Retinal pigment epithelial cell (primary cell): ENCODE measurements around the gene ADAMTS17.

Experiments used
- DNase-seq: peaks from one replicate; pipeline ENCODE4 v3.0.0-alpha.2; 2010; ENCODE audit warnings: low read depth
- H3K4me3 ChIP-seq: 2 replicates; pipeline ENCODE4 v1.5.1; 2011; ENCODE audit warnings: mild to moderate bottlenecking, low read length, control low read depth, moderate library complexity
- TF ChIP-seq, protein P1 (sequence below): conservative IDR thresholded peaks from 2 replicates; pipeline ENCODE4 v1.5.1; 2011; ENCODE audit warnings: low read depth, low read length, control low read depth, inconsistent platforms

ADAMTS17 gene

DNA sequence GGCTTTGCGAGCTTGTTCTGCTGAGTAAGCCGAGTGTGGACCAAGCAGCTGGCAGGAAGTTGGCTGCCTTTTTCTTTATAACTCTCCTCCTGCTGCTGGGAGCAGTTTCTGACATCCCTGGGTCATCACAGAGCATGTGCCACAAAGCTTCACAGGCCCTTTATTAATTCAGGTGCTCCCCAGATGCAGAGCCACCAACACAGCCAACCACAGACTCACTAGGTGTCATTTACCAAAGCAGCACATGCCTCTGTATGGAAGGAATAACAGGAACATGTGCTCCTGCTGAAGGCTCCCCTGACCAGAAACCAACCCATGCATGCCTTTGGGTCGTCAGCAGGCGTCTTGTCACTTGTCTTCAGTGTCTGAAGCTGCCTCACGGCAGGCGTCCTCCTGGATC lies 152.5 kb downstream of the ADAMTS17 start:
- TF ChIP-seq, protein P1, sequence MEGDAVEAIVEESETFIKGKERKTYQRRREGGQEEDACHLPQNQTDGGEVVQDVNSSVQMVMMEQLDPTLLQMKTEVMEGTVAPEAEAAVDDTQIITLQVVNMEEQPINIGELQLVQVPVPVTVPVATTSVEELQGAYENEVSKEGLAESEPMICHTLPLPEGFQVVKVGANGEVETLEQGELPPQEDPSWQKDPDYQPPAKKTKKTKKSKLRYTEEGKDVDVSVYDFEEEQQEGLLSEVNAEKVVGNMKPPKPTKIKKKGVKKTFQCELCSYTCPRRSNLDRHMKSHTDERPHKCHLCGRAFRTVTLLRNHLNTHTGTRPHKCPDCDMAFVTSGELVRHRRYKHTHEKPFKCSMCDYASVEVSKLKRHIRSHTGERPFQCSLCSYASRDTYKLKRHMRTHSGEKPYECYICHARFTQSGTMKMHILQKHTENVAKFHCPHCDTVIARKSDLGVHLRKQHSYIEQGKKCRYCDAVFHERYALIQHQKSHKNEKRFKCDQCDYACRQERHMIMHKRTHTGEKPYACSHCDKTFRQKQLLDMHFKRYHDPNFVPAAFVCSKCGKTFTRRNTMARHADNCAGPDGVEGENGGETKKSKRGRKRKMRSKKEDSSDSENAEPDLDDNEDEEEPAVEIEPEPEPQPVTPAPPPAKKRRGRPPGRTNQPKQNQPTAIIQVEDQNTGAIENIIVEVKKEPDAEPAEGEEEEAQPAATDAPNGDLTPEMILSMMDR: no peak
- no peak for DNase-seq
- no peak overlapping the region for H3K4me3 ChIP-seq

DNA sequence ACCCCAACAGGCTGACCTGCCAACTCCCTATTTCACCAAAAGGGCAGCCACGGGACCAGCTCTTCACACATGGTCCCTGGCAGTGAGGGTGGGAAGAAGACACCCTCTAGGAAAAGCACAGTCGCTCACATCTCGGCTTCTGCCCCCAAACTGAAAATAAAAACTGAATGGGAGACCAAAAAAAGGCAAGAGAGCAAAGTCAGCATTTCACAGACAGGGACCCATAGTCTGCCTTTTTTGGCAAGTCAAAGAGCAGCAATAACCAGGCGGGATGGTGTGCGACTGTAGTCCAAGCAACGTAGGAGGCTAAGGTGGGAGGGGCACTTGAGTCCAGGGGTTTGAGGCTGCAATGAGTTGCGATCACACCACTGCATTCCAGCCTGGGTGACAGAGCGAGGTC lies 154.1 kb downstream of the ADAMTS17 start:
- no peak for DNase-seq
- no peak overlapping the region for H3K4me3 ChIP-seq
- TF ChIP-seq, protein P1: no peak

DNA sequence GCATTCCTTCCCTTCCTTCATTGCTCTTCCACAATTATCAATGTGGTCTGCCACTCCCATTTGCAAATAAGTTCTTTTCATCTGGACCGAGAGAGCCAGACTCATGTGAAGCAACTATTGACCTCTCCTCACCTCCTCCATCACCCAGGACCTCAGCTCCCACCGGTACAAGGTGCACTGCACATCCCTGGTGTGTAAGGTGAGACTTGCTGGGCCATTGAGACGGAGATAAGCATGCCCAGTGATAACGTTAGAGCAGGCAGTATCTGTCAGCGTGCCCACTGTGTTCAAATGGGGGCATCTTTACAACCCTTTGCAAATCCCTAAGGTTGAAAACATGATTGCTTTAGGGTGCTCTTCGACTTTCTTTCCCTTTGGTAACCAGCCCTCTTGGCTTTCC lies 154.8 kb downstream of the ADAMTS17 start:
- H3K4me3 ChIP-seq: no peak overlapping the region
- no peak for DNase-seq
- TF ChIP-seq, protein P1: no peak

DNA sequence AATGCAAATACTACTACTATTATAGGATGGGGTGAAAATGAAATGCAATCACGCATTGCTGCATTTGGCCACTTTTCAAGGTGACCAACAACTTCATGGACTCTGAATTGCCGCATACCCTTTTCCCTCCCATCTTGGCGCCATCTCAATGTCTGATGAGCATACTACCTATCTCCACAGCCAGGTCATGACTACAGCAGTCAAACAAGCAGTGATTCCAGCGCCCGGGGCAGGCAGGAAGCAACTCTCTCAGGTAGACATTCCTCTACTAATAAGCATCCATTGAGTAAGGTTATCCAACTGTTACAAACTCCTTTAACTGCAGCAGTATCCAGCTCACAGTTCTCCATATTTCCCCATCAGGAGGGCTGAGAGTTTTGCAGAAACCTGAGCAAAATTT lies 155.4 kb downstream of the ADAMTS17 start:
- TF ChIP-seq, protein P1: no peak
- no peak for DNase-seq
- no peak overlapping the region for H3K4me3 ChIP-seq

DNA sequence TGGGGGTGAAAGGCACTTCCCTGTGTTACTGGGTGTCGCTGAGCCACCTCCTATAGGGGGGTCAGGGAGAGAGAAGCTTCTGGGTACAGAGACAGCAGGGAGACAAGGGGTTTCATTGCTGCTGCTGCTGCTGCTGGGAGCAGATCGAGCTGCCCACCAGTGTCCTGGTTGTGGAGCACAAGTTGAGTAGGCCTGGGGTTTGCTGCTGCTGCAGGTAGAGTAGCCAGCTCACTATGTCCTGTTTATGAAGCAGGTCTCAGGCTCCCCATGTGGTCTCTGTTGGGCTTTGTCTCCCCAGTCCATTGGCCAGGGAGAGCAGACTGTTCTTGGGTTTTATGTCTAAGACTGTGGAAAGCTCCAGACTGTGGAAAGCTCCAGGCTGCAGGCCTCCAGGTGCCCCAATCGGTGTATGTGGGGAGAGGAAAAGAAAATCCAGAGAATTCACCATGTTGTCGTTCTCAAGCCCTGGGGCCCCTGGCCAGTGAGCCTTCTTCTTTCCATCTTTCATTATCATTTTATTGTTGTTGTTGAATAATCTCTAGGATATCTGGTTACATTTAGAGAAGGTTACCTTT lies 157.8 kb downstream of the ADAMTS17 start:
- DNase-seq: no peak
- TF ChIP-seq, protein P1: no peak
- H3K4me3 ChIP-seq: no peak overlapping the region

DNA sequence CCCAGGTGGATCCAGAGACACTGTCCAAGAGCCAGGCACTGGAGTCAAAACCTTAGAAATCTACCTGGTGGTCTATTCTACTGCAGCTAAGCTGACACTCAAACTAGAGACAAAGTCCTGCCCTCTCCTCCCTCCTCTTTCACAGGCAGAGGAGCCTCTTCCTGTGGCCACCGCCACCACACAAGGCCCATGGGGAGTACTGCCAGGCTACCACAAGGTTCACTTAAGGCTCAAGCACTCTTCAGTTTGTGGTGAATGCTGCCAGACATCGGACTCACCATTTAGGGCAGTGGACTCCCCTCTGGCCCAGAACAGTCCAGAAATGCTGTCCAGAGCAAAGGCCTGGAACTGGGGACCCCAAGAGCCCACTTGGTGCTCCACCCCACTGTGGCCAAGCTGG lies 160.9 kb downstream of the ADAMTS17 start:
- no peak overlapping the region for H3K4me3 ChIP-seq
- no peak for DNase-seq
- TF ChIP-seq, protein P1: no peak

DNA sequence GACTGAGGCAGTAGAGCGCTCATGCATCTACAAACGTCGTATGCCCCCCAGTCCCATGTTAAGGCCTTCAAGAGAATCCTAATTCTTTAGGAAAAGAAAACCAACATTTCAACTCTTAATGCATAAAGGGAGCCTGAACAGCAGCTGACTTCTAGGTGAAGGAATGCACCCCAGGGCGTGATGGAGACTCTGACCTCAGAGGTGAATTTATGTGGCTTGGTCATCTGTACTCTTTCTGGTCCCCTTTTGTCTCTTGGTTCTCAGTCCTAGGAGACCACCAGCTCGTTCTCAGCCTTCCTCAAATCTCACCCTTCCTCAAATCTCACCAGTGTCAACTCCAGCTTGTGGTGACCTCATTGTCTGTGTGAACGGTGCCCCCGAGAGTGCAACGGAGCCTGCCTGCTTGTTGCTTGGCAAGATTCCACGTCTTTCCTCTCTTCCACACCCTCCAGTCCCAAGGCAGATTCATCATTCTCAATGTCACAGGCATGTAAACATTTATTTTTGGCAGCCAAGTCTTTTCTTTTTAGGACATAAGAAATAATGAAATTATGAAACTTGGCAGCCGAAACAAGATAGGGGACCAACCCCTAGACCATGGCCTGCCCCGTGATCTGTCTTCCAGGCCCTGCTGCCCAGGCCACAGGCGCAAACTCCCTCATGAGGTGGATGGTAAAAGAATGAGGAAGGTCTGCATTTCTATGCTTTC lies 166.2 kb downstream of the ADAMTS17 start:
- no peak for DNase-seq
- TF ChIP-seq, protein P1: no peak
- H3K4me3 ChIP-seq: no peak overlapping the region
